ENCODE data around the gene STC2. TPM values are rescaled to one million over a fixed set of nuclear protein-coding genes. Genes with fewer than 3 reads are reported as not detected.

STC2 gene
- total and polyA plus RNA-seq, 2 of the 4 experiments (the other 2 are of a cell fraction) = 87.5 to 270 TPM

- H3K9me3 ChIP-seq (ENCODE audit: control insufficient read depth, insufficient read depth, low read length) = peaks cover 4% of the 10 kb centered on the region
- no peak overlapping the region for H3K56ac ChIP-seq (ENCODE audit: extremely low read depth, insufficient read depth, low read length)
- H3K79me1 ChIP-seq (ENCODE audit: low read depth in 1 of 2, low read length in 2 of 2) = no peaks in the 10 kb centered on the region
- no peak overlapping the region for H3K27ac ChIP-seq (ENCODE audit: insufficient read depth, low read length)
- H3K9me1 ChIP-seq (ENCODE audit: insufficient read depth, low read length) = peaks cover 7% of the 10 kb centered on the region; the same call in 1 of the 2 replicates
- no peak overlapping the region for H2BK15ac ChIP-seq (ENCODE audit: low read depth, low read length)
- H3K4me1 ChIP-seq (ENCODE audit: control insufficient read depth, insufficient read depth, low read length) = peaks cover 30% of the 10 kb centered on the region
- no peak overlapping the region for H3K4me2 ChIP-seq (ENCODE audit: low read depth, low read length)
- no peak overlapping the region for H3K4me3 ChIP-seq (ENCODE audit: insufficient read depth, low read depth, low read length)
- H2BK120ac ChIP-seq (ENCODE audit: low read depth, low read length) = no peak overlapping the region
- H3K14ac ChIP-seq (replicated peaks; ENCODE audit: low read depth, low read length) = no peak overlapping the region
- H3K27me3 ChIP-seq (ENCODE audit: control insufficient read depth, insufficient read depth, low read length) = no peaks in the 10 kb centered on the region
- POLR2A ChIA-PET (ENCODE audit: unreplicated experiment) = interaction anchor here (0.5 kb wide), 1 partner anchor 23 kb away, joined by 3 read pairs; no protein-coding TSS in a partner anchor
- DNase-seq (no peak), ATAC-seq (ENCODE audit: low read depth) (no peak)
- in situ Hi-C loops (cut with MboI; ENCODE audit: low sequenced_read_pairs) = no loop called here
- no peak overlapping the region for H4K8ac ChIP-seq (ENCODE audit: low read depth in 2 of 2, low read length in 2 of 2)
- H3K18ac ChIP-seq (ENCODE audit: low read depth, low read length) = no peak overlapping the region
- peaks cover 3% of the 10 kb centered on the region; the same call in 1 of the 2 replicates for H4K20me1 ChIP-seq (ENCODE audit: insufficient read depth, low read length)
- H3K36me3 ChIP-seq (ENCODE audit: control insufficient read depth, insufficient read depth, low read length) = no peaks in the 10 kb centered on the region
- H3K23ac ChIP-seq (ENCODE audit: low read depth, low read length) = no peak overlapping the region
- H2AFZ ChIP-seq (replicated peaks; ENCODE audit: low read length, poor library complexity) = no peak overlapping the region
- H2BK20ac ChIP-seq (ENCODE audit: low read depth, low read length) = no peak overlapping the region
- H4K91ac ChIP-seq (ENCODE audit: insufficient read depth, low read depth, low read length) = no peak overlapping the region
- intact Hi-C loops (cut with micrococcal nuclease) = loop anchor here (5.0 kb wide), 1 partner anchor 1496 kb away; no protein-coding TSS in a partner anchor
- TF ChIP-seq CHD1 (IDR thresholded peaks at IDR 0.05; ENCODE audit: low read depth, low read length) = no peak
- TF ChIP-seq CEBPB (IDR thresholded peaks at IDR 0.05; ENCODE audit: low read depth, low read length) = no peak
- TF ChIP-seq BHLHE40 (IDR thresholded peaks at IDR 0.05; ENCODE audit: low read depth, low read length) = no peak
- no peak for TF ChIP-seq ELK1 (IDR thresholded peaks at IDR 0.05; ENCODE audit: borderline replicate concordance, low read depth, low read length)
- TF ChIP-seq, protein P1, sequence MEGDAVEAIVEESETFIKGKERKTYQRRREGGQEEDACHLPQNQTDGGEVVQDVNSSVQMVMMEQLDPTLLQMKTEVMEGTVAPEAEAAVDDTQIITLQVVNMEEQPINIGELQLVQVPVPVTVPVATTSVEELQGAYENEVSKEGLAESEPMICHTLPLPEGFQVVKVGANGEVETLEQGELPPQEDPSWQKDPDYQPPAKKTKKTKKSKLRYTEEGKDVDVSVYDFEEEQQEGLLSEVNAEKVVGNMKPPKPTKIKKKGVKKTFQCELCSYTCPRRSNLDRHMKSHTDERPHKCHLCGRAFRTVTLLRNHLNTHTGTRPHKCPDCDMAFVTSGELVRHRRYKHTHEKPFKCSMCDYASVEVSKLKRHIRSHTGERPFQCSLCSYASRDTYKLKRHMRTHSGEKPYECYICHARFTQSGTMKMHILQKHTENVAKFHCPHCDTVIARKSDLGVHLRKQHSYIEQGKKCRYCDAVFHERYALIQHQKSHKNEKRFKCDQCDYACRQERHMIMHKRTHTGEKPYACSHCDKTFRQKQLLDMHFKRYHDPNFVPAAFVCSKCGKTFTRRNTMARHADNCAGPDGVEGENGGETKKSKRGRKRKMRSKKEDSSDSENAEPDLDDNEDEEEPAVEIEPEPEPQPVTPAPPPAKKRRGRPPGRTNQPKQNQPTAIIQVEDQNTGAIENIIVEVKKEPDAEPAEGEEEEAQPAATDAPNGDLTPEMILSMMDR (conservative IDR thresholded peaks at IDR 0.05; ENCODE audit: low read depth, low read length) = no peak
- no peak for TF ChIP-seq POLR2A (IDR thresholded peaks at IDR 0.05; ENCODE audit: low read depth, low read length)
- TF ChIP-seq MAZ (IDR thresholded peaks at IDR 0.05; ENCODE audit: borderline replicate concordance, low read depth, low read length) = no peak
- TF ChIP-seq FOS (IDR thresholded peaks at IDR 0.05; ENCODE audit: low read depth, low read length) = no peak
- no peak for TF ChIP-seq NFE2L2 (IDR thresholded peaks at IDR 0.05; ENCODE audit: low read depth, low read length)
- no peak for TF ChIP-seq SMC3 (IDR thresholded peaks at IDR 0.05; ENCODE audit: low read depth, low read length)
- no peak for TF ChIP-seq RCOR1 (IDR thresholded peaks at IDR 0.05; ENCODE audit: insufficient replicate concordance, low read length)
- TF ChIP-seq, protein P2, sequence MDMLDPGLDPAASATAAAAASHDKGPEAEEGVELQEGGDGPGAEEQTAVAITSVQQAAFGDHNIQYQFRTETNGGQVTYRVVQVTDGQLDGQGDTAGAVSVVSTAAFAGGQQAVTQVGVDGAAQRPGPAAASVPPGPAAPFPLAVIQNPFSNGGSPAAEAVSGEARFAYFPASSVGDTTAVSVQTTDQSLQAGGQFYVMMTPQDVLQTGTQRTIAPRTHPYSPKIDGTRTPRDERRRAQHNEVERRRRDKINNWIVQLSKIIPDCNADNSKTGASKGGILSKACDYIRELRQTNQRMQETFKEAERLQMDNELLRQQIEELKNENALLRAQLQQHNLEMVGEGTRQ (IDR thresholded peaks at IDR 0.05; ENCODE audit: low read depth, low read length) = no peak
- no peak for TF ChIP-seq MXI1 (IDR thresholded peaks at IDR 0.05; ENCODE audit: borderline replicate concordance, low read depth, low read length)
- no peak for TF ChIP-seq RFX5 (IDR thresholded peaks at IDR 0.05; ENCODE audit: low read depth, low read length)
- no peak for TF ChIP-seq MAFK (IDR thresholded peaks at IDR 0.05; ENCODE audit: low read depth, low read length)
- TF ChIP-seq RAD21 (IDR thresholded peaks at IDR 0.05; ENCODE audit: low read length) = no peak
- no peak overlapping the region for H2BK5ac ChIP-seq (ENCODE audit: low read depth, low read length, poor library complexity, severe bottlenecking)
- H2AK9ac ChIP-seq (replicated peaks; ENCODE audit: low read depth, low read length, poor library complexity) = no peak overlapping the region
- H2AK5ac ChIP-seq (ENCODE audit: low read depth, low read length) = no peak overlapping the region
- dilution Hi-C loops (cut with HindIII; ENCODE audit: low sequenced_read_pairs, unreplicated experiment) = no loop called here
- CTCF ChIA-PET = interaction anchor here (1.4 kb wide), 1 partner anchor 12 kb away, joined by 4 read pairs; no protein-coding TSS in a partner anchor
- BruUV-seq (replicated peaks) = no TSS peak
- H3K4ac ChIP-seq (ENCODE audit: low read depth, low read length) = no peak overlapping the region
- no CpG with 5 or more reads among the region's 3 CpGs for WGBS, 2 experiments (ENCODE audit: extremely low coverage in 2 of 2, insufficient read length in 1 of 2)
- no peak overlapping the region for H4K5ac ChIP-seq (ENCODE audit: low read depth, low read length)
- H3K9ac ChIP-seq (ENCODE audit: low read depth, low read length) = no peak overlapping the region
Observed at GRCh38 chr5:173306695-173307094, 21.5 kb downstream of the STC2 start.

All from IMR-90 (cell line).